ENCODE data around the gene CHTOP.

DNA sequence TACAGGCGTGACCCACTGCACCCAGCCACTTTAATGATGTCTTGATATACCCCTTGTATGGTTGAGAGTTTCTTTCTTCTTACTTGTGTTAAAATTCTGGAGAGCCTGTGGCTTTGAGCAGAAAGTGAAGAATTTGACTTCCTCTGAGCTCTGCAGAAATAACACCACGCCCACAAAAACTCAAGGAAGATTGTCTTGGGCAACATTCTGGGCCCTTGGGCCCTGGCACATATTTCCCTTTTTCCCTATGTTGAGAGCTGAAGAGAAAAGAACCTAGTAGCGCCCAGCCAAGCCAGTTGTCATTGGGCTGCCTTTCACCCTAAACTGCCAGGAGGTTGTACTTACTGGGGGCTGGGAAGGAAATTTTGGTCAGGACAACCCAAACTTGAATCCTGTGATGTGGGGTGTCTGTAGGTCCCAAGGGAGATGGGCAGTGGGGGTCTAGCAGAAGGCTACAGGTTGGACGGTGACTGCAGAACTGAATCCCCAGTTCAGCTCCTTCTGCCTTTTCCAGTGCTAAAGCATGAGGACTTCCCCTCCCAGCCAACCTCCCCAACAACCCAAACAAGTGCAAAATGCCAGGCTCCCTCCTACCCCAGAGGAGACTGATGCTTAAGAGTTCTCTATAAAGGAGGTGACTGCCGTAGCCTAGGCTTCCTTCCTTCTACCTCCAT lies 12.9 kb downstream of the CHTOP start:
- TF ChIP-seq, protein P1, sequence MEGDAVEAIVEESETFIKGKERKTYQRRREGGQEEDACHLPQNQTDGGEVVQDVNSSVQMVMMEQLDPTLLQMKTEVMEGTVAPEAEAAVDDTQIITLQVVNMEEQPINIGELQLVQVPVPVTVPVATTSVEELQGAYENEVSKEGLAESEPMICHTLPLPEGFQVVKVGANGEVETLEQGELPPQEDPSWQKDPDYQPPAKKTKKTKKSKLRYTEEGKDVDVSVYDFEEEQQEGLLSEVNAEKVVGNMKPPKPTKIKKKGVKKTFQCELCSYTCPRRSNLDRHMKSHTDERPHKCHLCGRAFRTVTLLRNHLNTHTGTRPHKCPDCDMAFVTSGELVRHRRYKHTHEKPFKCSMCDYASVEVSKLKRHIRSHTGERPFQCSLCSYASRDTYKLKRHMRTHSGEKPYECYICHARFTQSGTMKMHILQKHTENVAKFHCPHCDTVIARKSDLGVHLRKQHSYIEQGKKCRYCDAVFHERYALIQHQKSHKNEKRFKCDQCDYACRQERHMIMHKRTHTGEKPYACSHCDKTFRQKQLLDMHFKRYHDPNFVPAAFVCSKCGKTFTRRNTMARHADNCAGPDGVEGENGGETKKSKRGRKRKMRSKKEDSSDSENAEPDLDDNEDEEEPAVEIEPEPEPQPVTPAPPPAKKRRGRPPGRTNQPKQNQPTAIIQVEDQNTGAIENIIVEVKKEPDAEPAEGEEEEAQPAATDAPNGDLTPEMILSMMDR (conservative IDR thresholded peaks at IDR 0.05; ENCODE audit: low read depth, low read length), result no peak
- no peak for TF ChIP-seq POLR2A (IDR thresholded peaks at IDR 0.05; ENCODE audit: low read depth, low read length)
